Spleen (tissue), 7 donors: Measurements from ENCODE around the gene EPB41.

ENCODE experiments used
- POLR2A ChIP-seq, 3 donors: fragments of 450-650 bp; IDR thresholded peaks; one replicate each; pipeline ENCODE4 v1.5.1; 2017; ENCODE audit warnings: antibody characterized with exemption in 3 of 3, mild to moderate bottlenecking in 1 of 3
- TF ChIP-seq, protein P1 (sequence below), 11 experiments: fragments of 200-600 bp in 7 of 11; fragments of 450-650 bp in 4 of 11; sonication (generic) in 4 of 11; IDR thresholded peaks in 8 of 11; conservative IDR thresholded peaks in 3 of 11; 1 replicate in 7 of 11; 2 replicates in 4 of 11; pipeline versions ENCODE4 v1.4.0 to v1.8.0; 2016 to 2021; ENCODE audit warnings: antibody characterized with exemption in 11 of 11, inconsistent platforms in 4 of 11, mild to moderate bottlenecking in 1 of 11
- donor health status: DM: no; HTN: no; CAD: no; lungs with moderate emphysema.
- donor health status: DM: no; HTN: no; CAD: no.
- donor health status: DM: no; HTN: no; CAD: no.

DNA sequence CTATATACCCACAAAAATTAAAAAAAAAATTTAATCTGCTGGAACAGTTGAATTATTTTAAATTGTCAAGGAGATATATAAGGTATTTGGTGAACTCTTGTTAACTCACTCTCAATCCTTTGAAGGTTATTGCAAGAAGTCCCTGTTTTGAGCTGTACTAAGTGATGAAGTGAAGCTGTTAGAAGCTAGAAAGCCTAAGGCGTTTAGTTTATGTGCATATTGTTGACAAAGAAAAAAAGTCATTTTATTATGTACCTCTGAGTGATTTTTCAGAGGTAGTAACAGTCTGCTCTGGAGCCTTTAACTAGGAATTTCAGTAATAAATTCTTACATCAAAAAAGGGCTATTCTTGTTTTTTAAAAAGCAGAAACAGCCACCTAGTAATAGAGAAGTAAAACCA is 149.7 kb downstream of the EPB41 start:
- TF ChIP-seq, protein P1, sequence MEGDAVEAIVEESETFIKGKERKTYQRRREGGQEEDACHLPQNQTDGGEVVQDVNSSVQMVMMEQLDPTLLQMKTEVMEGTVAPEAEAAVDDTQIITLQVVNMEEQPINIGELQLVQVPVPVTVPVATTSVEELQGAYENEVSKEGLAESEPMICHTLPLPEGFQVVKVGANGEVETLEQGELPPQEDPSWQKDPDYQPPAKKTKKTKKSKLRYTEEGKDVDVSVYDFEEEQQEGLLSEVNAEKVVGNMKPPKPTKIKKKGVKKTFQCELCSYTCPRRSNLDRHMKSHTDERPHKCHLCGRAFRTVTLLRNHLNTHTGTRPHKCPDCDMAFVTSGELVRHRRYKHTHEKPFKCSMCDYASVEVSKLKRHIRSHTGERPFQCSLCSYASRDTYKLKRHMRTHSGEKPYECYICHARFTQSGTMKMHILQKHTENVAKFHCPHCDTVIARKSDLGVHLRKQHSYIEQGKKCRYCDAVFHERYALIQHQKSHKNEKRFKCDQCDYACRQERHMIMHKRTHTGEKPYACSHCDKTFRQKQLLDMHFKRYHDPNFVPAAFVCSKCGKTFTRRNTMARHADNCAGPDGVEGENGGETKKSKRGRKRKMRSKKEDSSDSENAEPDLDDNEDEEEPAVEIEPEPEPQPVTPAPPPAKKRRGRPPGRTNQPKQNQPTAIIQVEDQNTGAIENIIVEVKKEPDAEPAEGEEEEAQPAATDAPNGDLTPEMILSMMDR (IDR thresholded peaks at IDR 0.05 in 8 of 11, conservative IDR thresholded peaks at IDR 0.05 in 3 of 11) = no peak
- no peak for TF ChIP-seq POLR2A (IDR thresholded peaks at IDR 0.05)
